SU-DHL-6 (cell line): ENCODE data around the gene ZDHHC16.

Source experiments
- EZH2phosphoT487 ChIP-seq: fragments of 200-600 bp; sonication (generic), shearing (Covaris generic); conservative IDR thresholded peaks from 2 replicates; pipeline ENCODE4 v1.6.1; 2018; ENCODE audit warnings: mild to moderate bottlenecking, antibody characterized with exemption, low read length, moderate library complexity, mixed read lengths
- TF ChIP-seq, protein P1 (sequence below): fragments of 200-600 bp; sonication (generic); IDR thresholded peaks from one replicate; pipeline ENCODE4 v1.5.1; 2017; ENCODE audit warnings: antibody characterized with exemption, mild to moderate bottlenecking, low read length, moderate library complexity; ENCODE audit not compliant: insufficient read depth, poor library complexity, severe bottlenecking

DNA sequence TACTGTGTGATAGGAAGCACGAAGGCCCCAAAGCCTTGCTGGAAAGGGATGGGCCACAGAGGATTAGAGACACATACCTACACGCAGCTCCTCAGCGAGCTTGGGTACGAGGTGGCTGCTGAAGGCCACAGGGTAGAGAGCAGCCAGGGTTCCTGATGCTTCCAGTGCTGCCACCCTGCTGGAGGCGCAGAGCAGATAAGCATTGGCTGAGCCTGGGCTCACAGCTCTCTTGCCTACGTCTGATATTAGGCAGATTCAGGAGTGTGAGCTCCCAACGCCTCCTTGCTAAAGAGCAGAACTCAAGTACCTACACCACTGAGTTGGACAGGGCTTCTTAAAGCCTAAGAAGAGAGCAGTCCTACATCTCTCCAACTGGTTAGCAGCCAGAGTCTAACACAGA is 20.0 kb downstream of the ZDHHC16 start:
- TF ChIP-seq, protein P1, sequence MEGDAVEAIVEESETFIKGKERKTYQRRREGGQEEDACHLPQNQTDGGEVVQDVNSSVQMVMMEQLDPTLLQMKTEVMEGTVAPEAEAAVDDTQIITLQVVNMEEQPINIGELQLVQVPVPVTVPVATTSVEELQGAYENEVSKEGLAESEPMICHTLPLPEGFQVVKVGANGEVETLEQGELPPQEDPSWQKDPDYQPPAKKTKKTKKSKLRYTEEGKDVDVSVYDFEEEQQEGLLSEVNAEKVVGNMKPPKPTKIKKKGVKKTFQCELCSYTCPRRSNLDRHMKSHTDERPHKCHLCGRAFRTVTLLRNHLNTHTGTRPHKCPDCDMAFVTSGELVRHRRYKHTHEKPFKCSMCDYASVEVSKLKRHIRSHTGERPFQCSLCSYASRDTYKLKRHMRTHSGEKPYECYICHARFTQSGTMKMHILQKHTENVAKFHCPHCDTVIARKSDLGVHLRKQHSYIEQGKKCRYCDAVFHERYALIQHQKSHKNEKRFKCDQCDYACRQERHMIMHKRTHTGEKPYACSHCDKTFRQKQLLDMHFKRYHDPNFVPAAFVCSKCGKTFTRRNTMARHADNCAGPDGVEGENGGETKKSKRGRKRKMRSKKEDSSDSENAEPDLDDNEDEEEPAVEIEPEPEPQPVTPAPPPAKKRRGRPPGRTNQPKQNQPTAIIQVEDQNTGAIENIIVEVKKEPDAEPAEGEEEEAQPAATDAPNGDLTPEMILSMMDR = no peak
- no peak for TF ChIP-seq EZH2phosphoT487
